Measurements from ENCODE around the gene LEP.

The LEP gene

GRCh38 chr7:128201690-128202085 lies 39.4 kb upstream of the LEP start:
- no peak for DNase-seq (ENCODE audit: low read depth, low spot score)
- H3K9ac ChIP-seq (ENCODE audit: insufficient read length), result no peak overlapping the region
- TF ChIP-seq EZH2 (IDR thresholded peaks at IDR 0.05) (no peak), FOXP2 (optimal IDR thresholded peaks at IDR 0.05; ENCODE audit: control extremely low read depth, extremely low read length, insufficient read depth) (no peak), POLR2AphosphoS5 (IDR thresholded peaks at IDR 0.05; ENCODE audit: borderline replicate concordance, low read depth, low read length) (no peak)
- no peaks in the 10 kb centered on the region for H3K9me3 ChIP-seq (ENCODE audit: low read depth, low read length)
- no peaks in the 10 kb centered on the region for H3K36me3 ChIP-seq (ENCODE audit: insufficient read depth, low read length)
- H3K4me3 ChIP-seq, result no peak overlapping the region
- H3K27ac ChIP-seq, result no peak overlapping the region

- DNase-seq (ENCODE audit: low read depth, low spot score), result no peak
- Histone ChIP-seq H3K9me3 (ENCODE audit: low read depth, low read length) (no peaks in the 10 kb centered on the region), H3K4me3 (no peak overlapping the region), H3K9ac (ENCODE audit: insufficient read length) (no peak overlapping the region), H3K27ac (no peak overlapping the region), H3K36me3 (ENCODE audit: insufficient read depth, low read length) (no peaks in the 10 kb centered on the region)
- TF ChIP-seq POLR2AphosphoS5 (IDR thresholded peaks at IDR 0.05; ENCODE audit: borderline replicate concordance, low read depth, low read length) (no peak), EZH2 (IDR thresholded peaks at IDR 0.05) (no peak), FOXP2 (optimal IDR thresholded peaks at IDR 0.05; ENCODE audit: control extremely low read depth, extremely low read length, insufficient read depth) (no peak)
Measured at GRCh38 chr7:128202287-128202957, 38.7 kb upstream of the LEP start.

GRCh38 chr7:128203047-128203491 lies 38.0 kb upstream of the LEP start:
- TF ChIP-seq POLR2AphosphoS5 (IDR thresholded peaks at IDR 0.05; ENCODE audit: borderline replicate concordance, low read depth, low read length) (no peak), FOXP2 (optimal IDR thresholded peaks at IDR 0.05; ENCODE audit: control extremely low read depth, extremely low read length, insufficient read depth) (no peak), EZH2 (IDR thresholded peaks at IDR 0.05) (no peak)
- no peak overlapping the region for H3K4me3 ChIP-seq
- H3K9me3 ChIP-seq (ENCODE audit: low read depth, low read length), result no peaks in the 10 kb centered on the region
- H3K9ac ChIP-seq (ENCODE audit: insufficient read length), result no peak overlapping the region
- DNase-seq (ENCODE audit: low read depth, low spot score), result no peak
- no peaks in the 10 kb centered on the region for H3K36me3 ChIP-seq (ENCODE audit: insufficient read depth, low read length)
- no peak overlapping the region for H3K27ac ChIP-seq

- H3K4me3 ChIP-seq, result no peak overlapping the region
- H3K9ac ChIP-seq (ENCODE audit: insufficient read length), result no peak overlapping the region
- H3K36me3 ChIP-seq (ENCODE audit: insufficient read depth, low read length), result no peaks in the 10 kb centered on the region
- DNase-seq (ENCODE audit: low read depth, low spot score), result no peak
- TF ChIP-seq FOXP2 (optimal IDR thresholded peaks at IDR 0.05; ENCODE audit: control extremely low read depth, extremely low read length, insufficient read depth) (no peak), EZH2 (IDR thresholded peaks at IDR 0.05) (no peak), POLR2AphosphoS5 (IDR thresholded peaks at IDR 0.05; ENCODE audit: borderline replicate concordance, low read depth, low read length) (no peak)
- H3K27ac ChIP-seq, result no peak overlapping the region
- no peaks in the 10 kb centered on the region for H3K9me3 ChIP-seq (ENCODE audit: low read depth, low read length)
Measured at GRCh38 chr7:128203710-128204214, 37.3 kb upstream of the LEP start.

GRCh38 chr7:128204455-128204854 lies 36.6 kb upstream of the LEP start:
- Histone ChIP-seq H3K36me3 (ENCODE audit: insufficient read depth, low read length) (no peaks in the 10 kb centered on the region), H3K27ac (no peak overlapping the region), H3K9me3 (ENCODE audit: low read depth, low read length) (no peaks in the 10 kb centered on the region), H3K9ac (ENCODE audit: insufficient read length) (no peak overlapping the region), H3K4me3 (no peak overlapping the region)
- DNase-seq (ENCODE audit: low read depth, low spot score), result no peak
- no peak for TF ChIP-seq EZH2 (IDR thresholded peaks at IDR 0.05)
- no peak for TF ChIP-seq POLR2AphosphoS5 (IDR thresholded peaks at IDR 0.05; ENCODE audit: borderline replicate concordance, low read depth, low read length)
- no peak for TF ChIP-seq FOXP2 (optimal IDR thresholded peaks at IDR 0.05; ENCODE audit: control extremely low read depth, extremely low read length, insufficient read depth)

GRCh38 chr7:128205068-128205467 lies 36.0 kb upstream of the LEP start:
- Histone ChIP-seq H3K27ac (no peak overlapping the region), H3K36me3 (ENCODE audit: insufficient read depth, low read length) (no peaks in the 10 kb centered on the region), H3K9me3 (ENCODE audit: low read depth, low read length) (no peaks in the 10 kb centered on the region), H3K9ac (ENCODE audit: insufficient read length) (no peak overlapping the region), H3K4me3 (no peak overlapping the region)
- no peak for DNase-seq (ENCODE audit: low read depth, low spot score)
- no peak for TF ChIP-seq EZH2 (IDR thresholded peaks at IDR 0.05)
- TF ChIP-seq FOXP2 (optimal IDR thresholded peaks at IDR 0.05; ENCODE audit: control extremely low read depth, extremely low read length, insufficient read depth), result no peak
- TF ChIP-seq POLR2AphosphoS5 (IDR thresholded peaks at IDR 0.05; ENCODE audit: borderline replicate concordance, low read depth, low read length), result no peak

- Histone ChIP-seq H3K27ac (no peak overlapping the region), H3K9ac (ENCODE audit: insufficient read length) (no peak overlapping the region), H3K4me3 (no peak overlapping the region), H3K9me3 (ENCODE audit: low read depth, low read length) (no peaks in the 10 kb centered on the region), H3K36me3 (ENCODE audit: insufficient read depth, low read length) (no peaks in the 10 kb centered on the region)
- TF ChIP-seq EZH2 (IDR thresholded peaks at IDR 0.05), result no peak
- no peak for TF ChIP-seq FOXP2 (optimal IDR thresholded peaks at IDR 0.05; ENCODE audit: control extremely low read depth, extremely low read length, insufficient read depth)
- TF ChIP-seq POLR2AphosphoS5 (IDR thresholded peaks at IDR 0.05; ENCODE audit: borderline replicate concordance, low read depth, low read length), result no peak
- DNase-seq (ENCODE audit: low read depth, low spot score), result no peak
Measured at GRCh38 chr7:128206017-128206746, 34.9 kb upstream of the LEP start.

GRCh38 chr7:128206747-128207500 lies 34.2 kb upstream of the LEP start:
- H3K9ac ChIP-seq (ENCODE audit: insufficient read length), result no peak overlapping the region
- no peak for DNase-seq (ENCODE audit: low read depth, low spot score)
- no peak overlapping the region for H3K4me3 ChIP-seq
- TF ChIP-seq EZH2 (IDR thresholded peaks at IDR 0.05), result no peak
- no peak for TF ChIP-seq FOXP2 (optimal IDR thresholded peaks at IDR 0.05; ENCODE audit: control extremely low read depth, extremely low read length, insufficient read depth)
- TF ChIP-seq POLR2AphosphoS5 (IDR thresholded peaks at IDR 0.05; ENCODE audit: borderline replicate concordance, low read depth, low read length), result no peak
- no peaks in the 10 kb centered on the region for H3K9me3 ChIP-seq (ENCODE audit: low read depth, low read length)
- H3K27ac ChIP-seq, result no peak overlapping the region
- H3K36me3 ChIP-seq (ENCODE audit: insufficient read depth, low read length), result no peaks in the 10 kb centered on the region

Measured in SK-N-MC (cell line).